Stimulated activated CD8-positive, alpha-beta memory T cell treated with anti-CD3 and anti-CD28 coated beads, Interleukin-2, amount 100 ng/mL, for 1 hour (primary cell): ENCODE measurements around the gene ARID5B.

Source experiments
- DNase-seq, 2 donors: peaks; one replicate each; pipeline ENCODE4 v3.0.0-alpha.2; 2020; ENCODE audit warnings: low read depth in 2 of 2

Gene ARID5B

GRCh38 chr10:61905837-61906561 is 4.5 kb downstream of the ARID5B start:
- DNase-seq = no peak

GRCh38 chr10:61906562-61906901 is 5.0 kb downstream of the ARID5B start:
- DNase-seq = no peak

- no peak for DNase-seq
These were observed 5.5 kb downstream of the ARID5B start for GRCh38 chr10:61907011-61907410.

- no peak for DNase-seq
These were observed 6.1 kb downstream of the ARID5B start for GRCh38 chr10:61907587-61907986.

- DNase-seq = no peak
These were observed 8.8 kb downstream of the ARID5B start for GRCh38 chr10:61910226-61910805.

- no peak for DNase-seq
These were observed 9.4 kb downstream of the ARID5B start for GRCh38 chr10:61910894-61911293.

- DNase-seq = no peak
These were observed 9.9 kb downstream of the ARID5B start for GRCh38 chr10:61911425-61911824.

- DNase-seq = no peak
These were observed 11.5 kb downstream of the ARID5B start for GRCh38 chr10:61912981-61913380.

- DNase-seq = no peak
These were observed 16.6 kb downstream of the ARID5B start for GRCh38 chr10:61918140-61918539.

- DNase-seq = no peak
These were observed 17.5 kb downstream of the ARID5B start for GRCh38 chr10:61918989-61919388.

- no peak for DNase-seq
These were observed 18.2 kb downstream of the ARID5B start for GRCh38 chr10:61919646-61920215.

GRCh38 chr10:61921143-61921542 is 19.6 kb downstream of the ARID5B start:
- no peak for DNase-seq

GRCh38 chr10:61923210-61923949 is 21.9 kb downstream of the ARID5B start:
- DNase-seq = no peak

GRCh38 chr10:61923950-61924274 is 22.4 kb downstream of the ARID5B start:
- DNase-seq = no peak

GRCh38 chr10:61929555-61929954 is 28.1 kb downstream of the ARID5B start:
- no peak for DNase-seq

GRCh38 chr10:61931620-61932332 is 30.3 kb downstream of the ARID5B start:
- no peak for DNase-seq

- no peak for DNase-seq
These were observed 32.5 kb downstream of the ARID5B start for GRCh38 chr10:61933859-61934555.

- no peak for DNase-seq
These were observed 33.6 kb downstream of the ARID5B start for GRCh38 chr10:61935077-61935476.

GRCh38 chr10:61936770-61937169 is 35.3 kb downstream of the ARID5B start:
- no peak for DNase-seq

GRCh38 chr10:61937631-61938351 is 36.3 kb downstream of the ARID5B start:
- DNase-seq = no peak

- DNase-seq = no peak
These were observed 38.4 kb downstream of the ARID5B start for GRCh38 chr10:61939902-61940301.
